Measurements from ENCODE around the gene TPP2. TPM values are rescaled to one million over a fixed set of nuclear protein-coding genes. Genes with fewer than 3 reads are reported as not detected.

Gene TPP2
- polyA plus RNA-seq, 1 donor from 2014 or later, result 45.4 TPM

DNA sequence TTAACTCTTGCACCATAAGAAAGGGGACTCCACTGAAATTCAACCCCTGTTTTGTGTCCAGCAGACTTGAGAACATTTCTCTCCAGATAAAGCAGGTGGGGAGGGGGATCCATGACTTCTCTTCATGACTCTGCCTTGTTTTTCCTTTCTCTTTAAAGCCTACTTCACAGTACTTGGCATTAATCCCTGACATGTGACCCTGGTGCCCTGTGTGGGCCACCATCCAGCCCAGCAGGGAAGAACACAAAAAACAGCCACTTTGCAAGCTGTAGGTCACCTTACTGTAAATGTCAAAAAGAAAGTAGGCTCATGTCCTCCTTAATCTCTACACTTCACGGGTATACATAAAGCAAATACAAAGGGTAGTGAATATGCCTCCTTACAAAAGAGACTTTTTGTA lies 30.3 kb upstream of the TPP2 start:
- Histone ChIP-seq H3K9me3 (ENCODE audit: low read length) (no peaks in the 10 kb centered on the region), H3K4me3 (ENCODE audit: low read length) (no peak overlapping the region), H3K27me3 (ENCODE audit: insufficient read depth, low read depth, low read length) (no peaks in the 10 kb centered on the region), H3K9ac (ENCODE audit: low read length) (no peak overlapping the region), H4K20me1 (ENCODE audit: insufficient read depth) (no peaks in the 10 kb centered on the region), H3K9me2 (ENCODE audit: insufficient read depth, low read length) (no peaks in the 10 kb centered on the region), H3K79me2 (replicated peaks; ENCODE audit: insufficient read depth, low read length) (no peaks in the 10 kb centered on the region), H3F3A (ENCODE audit: insufficient read depth, low read length, poor library complexity, severe bottlenecking) (no peaks in the 10 kb centered on the region), H3K4me2 (ENCODE audit: low read length) (no peak overlapping the region), H3K36me3 (ENCODE audit: insufficient read depth, low read length) (no peaks in the 10 kb centered on the region), H3K27ac (ENCODE audit: low read length) (no peak overlapping the region), H2AFZ (ENCODE audit: low read depth, low read length) (no peak overlapping the region)
- TF ChIP-seq, protein P1, sequence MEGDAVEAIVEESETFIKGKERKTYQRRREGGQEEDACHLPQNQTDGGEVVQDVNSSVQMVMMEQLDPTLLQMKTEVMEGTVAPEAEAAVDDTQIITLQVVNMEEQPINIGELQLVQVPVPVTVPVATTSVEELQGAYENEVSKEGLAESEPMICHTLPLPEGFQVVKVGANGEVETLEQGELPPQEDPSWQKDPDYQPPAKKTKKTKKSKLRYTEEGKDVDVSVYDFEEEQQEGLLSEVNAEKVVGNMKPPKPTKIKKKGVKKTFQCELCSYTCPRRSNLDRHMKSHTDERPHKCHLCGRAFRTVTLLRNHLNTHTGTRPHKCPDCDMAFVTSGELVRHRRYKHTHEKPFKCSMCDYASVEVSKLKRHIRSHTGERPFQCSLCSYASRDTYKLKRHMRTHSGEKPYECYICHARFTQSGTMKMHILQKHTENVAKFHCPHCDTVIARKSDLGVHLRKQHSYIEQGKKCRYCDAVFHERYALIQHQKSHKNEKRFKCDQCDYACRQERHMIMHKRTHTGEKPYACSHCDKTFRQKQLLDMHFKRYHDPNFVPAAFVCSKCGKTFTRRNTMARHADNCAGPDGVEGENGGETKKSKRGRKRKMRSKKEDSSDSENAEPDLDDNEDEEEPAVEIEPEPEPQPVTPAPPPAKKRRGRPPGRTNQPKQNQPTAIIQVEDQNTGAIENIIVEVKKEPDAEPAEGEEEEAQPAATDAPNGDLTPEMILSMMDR (IDR thresholded peaks at IDR 0.05; ENCODE audit: poor library complexity, severe bottlenecking), result no peak
- no peak for TF ChIP-seq EZH2 (IDR thresholded peaks at IDR 0.05; ENCODE audit: borderline replicate concordance, insufficient read depth, low read length, poor library complexity, severe bottlenecking)

DNA sequence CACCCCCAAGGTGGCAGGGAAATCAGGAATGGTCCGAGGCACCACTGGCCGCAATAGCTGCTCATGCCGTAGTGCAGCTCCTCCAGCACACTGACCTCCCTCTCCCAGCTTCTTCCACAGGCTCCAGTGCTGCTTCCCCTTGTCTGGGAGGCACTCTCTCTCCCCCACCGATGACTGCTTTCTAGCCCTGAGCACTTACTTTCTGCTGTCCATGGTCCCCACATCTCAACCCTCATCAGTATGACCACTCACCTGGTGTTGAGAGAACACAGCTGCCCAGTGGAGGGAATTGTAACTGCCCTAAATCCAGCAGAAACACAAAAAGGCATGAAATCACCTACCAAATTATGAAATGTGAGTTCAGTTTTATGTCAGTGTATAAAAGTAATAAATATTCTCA lies 28.9 kb upstream of the TPP2 start:
- no peaks in the 10 kb centered on the region for H3K27me3 ChIP-seq (ENCODE audit: insufficient read depth, low read depth, low read length)
- H4K20me1 ChIP-seq (ENCODE audit: insufficient read depth), result no peaks in the 10 kb centered on the region
- no peaks in the 10 kb centered on the region for H3F3A ChIP-seq (ENCODE audit: insufficient read depth, low read length, poor library complexity, severe bottlenecking)
- no peaks in the 10 kb centered on the region for H3K9me2 ChIP-seq (ENCODE audit: insufficient read depth, low read length)
- H3K4me2 ChIP-seq (ENCODE audit: low read length), result no peak overlapping the region
- H3K79me2 ChIP-seq (replicated peaks; ENCODE audit: insufficient read depth, low read length), result no peaks in the 10 kb centered on the region
- no peak overlapping the region for H3K4me3 ChIP-seq (ENCODE audit: low read length)
- no peak overlapping the region for H3K27ac ChIP-seq (ENCODE audit: low read length)
- no peak overlapping the region for H2AFZ ChIP-seq (ENCODE audit: low read depth, low read length)
- TF ChIP-seq MXI1 (conservative IDR thresholded peaks at IDR 0.05; ENCODE audit: poor library complexity, severe bottlenecking) (no peak), SMC3 (conservative IDR thresholded peaks at IDR 0.05; ENCODE audit: poor library complexity) (no peak), RAD21 (conservative IDR thresholded peaks at IDR 0.05) (no peak), EP300 (conservative IDR thresholded peaks at IDR 0.05; ENCODE audit: poor library complexity, severe bottlenecking) (no peak)
- TF ChIP-seq, protein P1 (IDR thresholded peaks at IDR 0.05; ENCODE audit: poor library complexity, severe bottlenecking), result no peak
- no peaks in the 10 kb centered on the region for H3K36me3 ChIP-seq (ENCODE audit: insufficient read depth, low read length)
- no peaks in the 10 kb centered on the region for H3K9me3 ChIP-seq (ENCODE audit: low read length)
- H3K9ac ChIP-seq (ENCODE audit: low read length), result no peak overlapping the region

DNA sequence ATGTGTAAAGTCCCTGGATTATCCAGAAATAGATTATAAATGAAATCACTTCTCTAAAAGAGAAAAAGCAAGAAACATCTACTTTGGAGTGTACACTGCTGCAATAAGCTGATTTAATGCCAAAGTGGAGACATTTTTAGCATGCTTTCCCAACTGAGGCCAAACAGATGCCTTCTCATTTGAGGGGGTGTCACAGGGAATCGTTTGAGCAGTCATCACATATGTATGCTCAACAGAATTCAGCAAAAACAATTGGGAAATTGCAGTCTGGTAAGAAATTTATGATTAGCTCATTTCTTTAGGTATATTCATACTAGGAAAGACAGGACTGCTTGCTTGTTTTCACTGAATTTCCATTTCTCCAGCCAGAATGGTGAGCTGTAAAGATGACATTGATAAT lies 27.3 kb upstream of the TPP2 start:
- no peak overlapping the region for H3K4me3 ChIP-seq (ENCODE audit: low read length)
- H3K27ac ChIP-seq (ENCODE audit: low read length), result no peak overlapping the region
- TF ChIP-seq, protein P2, sequence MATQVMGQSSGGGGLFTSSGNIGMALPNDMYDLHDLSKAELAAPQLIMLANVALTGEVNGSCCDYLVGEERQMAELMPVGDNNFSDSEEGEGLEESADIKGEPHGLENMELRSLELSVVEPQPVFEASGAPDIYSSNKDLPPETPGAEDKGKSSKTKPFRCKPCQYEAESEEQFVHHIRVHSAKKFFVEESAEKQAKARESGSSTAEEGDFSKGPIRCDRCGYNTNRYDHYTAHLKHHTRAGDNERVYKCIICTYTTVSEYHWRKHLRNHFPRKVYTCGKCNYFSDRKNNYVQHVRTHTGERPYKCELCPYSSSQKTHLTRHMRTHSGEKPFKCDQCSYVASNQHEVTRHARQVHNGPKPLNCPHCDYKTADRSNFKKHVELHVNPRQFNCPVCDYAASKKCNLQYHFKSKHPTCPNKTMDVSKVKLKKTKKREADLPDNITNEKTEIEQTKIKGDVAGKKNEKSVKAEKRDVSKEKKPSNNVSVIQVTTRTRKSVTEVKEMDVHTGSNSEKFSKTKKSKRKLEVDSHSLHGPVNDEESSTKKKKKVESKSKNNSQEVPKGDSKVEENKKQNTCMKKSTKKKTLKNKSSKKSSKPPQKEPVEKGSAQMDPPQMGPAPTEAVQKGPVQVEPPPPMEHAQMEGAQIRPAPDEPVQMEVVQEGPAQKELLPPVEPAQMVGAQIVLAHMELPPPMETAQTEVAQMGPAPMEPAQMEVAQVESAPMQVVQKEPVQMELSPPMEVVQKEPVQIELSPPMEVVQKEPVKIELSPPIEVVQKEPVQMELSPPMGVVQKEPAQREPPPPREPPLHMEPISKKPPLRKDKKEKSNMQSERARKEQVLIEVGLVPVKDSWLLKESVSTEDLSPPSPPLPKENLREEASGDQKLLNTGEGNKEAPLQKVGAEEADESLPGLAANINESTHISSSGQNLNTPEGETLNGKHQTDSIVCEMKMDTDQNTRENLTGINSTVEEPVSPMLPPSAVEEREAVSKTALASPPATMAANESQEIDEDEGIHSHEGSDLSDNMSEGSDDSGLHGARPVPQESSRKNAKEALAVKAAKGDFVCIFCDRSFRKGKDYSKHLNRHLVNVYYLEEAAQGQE (IDR thresholded peaks at IDR 0.05; ENCODE audit: borderline replicate concordance), result no peak
- TF ChIP-seq SMC3 (conservative IDR thresholded peaks at IDR 0.05; ENCODE audit: poor library complexity) (no peak), TAF1 (IDR thresholded peaks at IDR 0.05; ENCODE audit: low read depth) (no peak), EP300 (conservative IDR thresholded peaks at IDR 0.05; ENCODE audit: poor library complexity, severe bottlenecking) (no peak)
- no peaks in the 10 kb centered on the region for H3F3A ChIP-seq (ENCODE audit: insufficient read depth, low read length, poor library complexity, severe bottlenecking)
- no peaks in the 10 kb centered on the region for H4K20me1 ChIP-seq (ENCODE audit: insufficient read depth)
- no peak overlapping the region for H3K9ac ChIP-seq (ENCODE audit: low read length)
- no peaks in the 10 kb centered on the region for H3K36me3 ChIP-seq (ENCODE audit: insufficient read depth, low read length)
- no peak overlapping the region for H3K4me2 ChIP-seq (ENCODE audit: low read length)
- H3K9me2 ChIP-seq (ENCODE audit: insufficient read depth, low read length), result no peaks in the 10 kb centered on the region
- no peaks in the 10 kb centered on the region for H3K79me2 ChIP-seq (replicated peaks; ENCODE audit: insufficient read depth, low read length)
- no peaks in the 10 kb centered on the region for H3K9me3 ChIP-seq (ENCODE audit: low read length)
- H3K27me3 ChIP-seq (ENCODE audit: insufficient read depth, low read depth, low read length), result no peaks in the 10 kb centered on the region
- no peak overlapping the region for H2AFZ ChIP-seq (ENCODE audit: low read depth, low read length)

Measured in neural cell (in vitro differentiated cells).